TTC549 (cell line): ENCODE results near the gene DDX56.
"Not testable (repeated sequence)": the region's sequence is repeated elsewhere in the genome, so short reads cannot be mapped to it uniquely, and the experiment has no call there.

ENCODE experiments used
- FAIRE-seq: peaks from 2 replicates; lab custom pipeline; 2012; peaks lifted over from hg19 to GRCh38; lab: Jason Lieb, UNC

Gene DDX56

GRCh38 chr7:44573464-44574286, at the start of gene DDX56:
DDX56 (minus strand) TSS chr7:44573908; CDS start chr7:44573895, 13 bp downstream.
- FAIRE-seq, result peak; percentile 19

- no peak for FAIRE-seq
These were observed 48.8 kb upstream of the DDX56 start for GRCh38 chr7:44622342-44623151.

GRCh38 chr7:44621750-44622103, 48.0 kb upstream of the DDX56 start:
- FAIRE-seq, result no peak

- FAIRE-seq, result no peak
These were observed 47.5 kb upstream of the DDX56 start for GRCh38 chr7:44621034-44621749.

GRCh38 chr7:44618753-44619152, 45.0 kb upstream of the DDX56 start:
- FAIRE-seq, result no peak

GRCh38 chr7:44618045-44618444, 44.3 kb upstream of the DDX56 start:
- FAIRE-seq, result no peak

- FAIRE-seq, result no peak
These were observed 43.6 kb upstream of the DDX56 start for GRCh38 chr7:44617225-44617890.

GRCh38 chr7:44616545-44616944, 42.8 kb upstream of the DDX56 start:
- FAIRE-seq, result no peak

- FAIRE-seq, result no peak
These were observed 42.1 kb upstream of the DDX56 start for GRCh38 chr7:44615793-44616192.

GRCh38 chr7:44615149-44615611, 41.5 kb upstream of the DDX56 start:
- no peak for FAIRE-seq

- FAIRE-seq, result no peak
These were observed 36.1 kb upstream of the DDX56 start for GRCh38 chr7:44609829-44610228.

- FAIRE-seq, result no peak
These were observed 35.4 kb upstream of the DDX56 start for GRCh38 chr7:44608916-44609648.

GRCh38 chr7:44607141-44608068, 33.7 kb upstream of the DDX56 start:
- FAIRE-seq, result no peak

- peak; percentile 68 for FAIRE-seq
These were observed 32.8 kb upstream of the DDX56 start, which contains the start of gene OGDH for GRCh38 chr7:44606341-44607140. OGDH (plus strand) TSS chr7:44606627; CDS start chr7:44624344, 17,717 bp downstream.

- no peak for FAIRE-seq
These were observed 31.2 kb upstream of the DDX56 start for GRCh38 chr7:44604941-44605340.

GRCh38 chr7:44603193-44603592, 29.5 kb upstream of the DDX56 start:
- FAIRE-seq, result no peak

- FAIRE-seq, result no peak
These were observed 28.8 kb upstream of the DDX56 start for GRCh38 chr7:44602576-44602910.

- no peak for FAIRE-seq
These were observed 25.5 kb upstream of the DDX56 start for GRCh38 chr7:44599222-44599621.

- FAIRE-seq, result not testable (repeated sequence)
These were observed 23.5 kb upstream of the DDX56 start for GRCh38 chr7:44597181-44597580.
